Endothelial cell of umbilical vein (primary cell): Measurements from ENCODE around the gene CHP1.

Source experiments
- EZH2 ChIP-seq: IDR thresholded peaks from 2 replicates; pipeline ENCODE4 v1.6.1; 2012; ENCODE audit warnings: borderline replicate concordance, low read depth, mild to moderate bottlenecking, moderate library complexity, low read length, inconsistent platforms; ENCODE audit not compliant: severe bottlenecking
- FOS ChIP-seq: IDR thresholded peaks from 2 replicates; pipeline ENCODE4 v1.6.1; 2011; ENCODE audit warnings: mild to moderate bottlenecking, low read length, moderate library complexity, borderline replicate concordance; ENCODE audit not compliant: insufficient read depth
- JUN ChIP-seq: IDR thresholded peaks from 2 replicates; pipeline ENCODE4 v1.6.1; 2011; ENCODE audit warnings: borderline replicate concordance, low read depth; ENCODE audit not compliant: insufficient read length, insufficient read depth
- MYC ChIP-seq: IDR thresholded peaks from one replicate; pipeline ENCODE4 v1.6.1; 2011; ENCODE audit warnings: mild to moderate bottlenecking, low read depth, low read length
- POLR2A ChIP-seq: IDR thresholded peaks from 2 replicates; pipeline ENCODE4 v1.6.1; 2012; ENCODE audit warnings: low read depth, mild to moderate bottlenecking, control low read depth, low read length
- POLR2AphosphoS5 ChIP-seq: IDR thresholded peaks from 2 replicates; pipeline ENCODE4 v1.6.1; 2012; ENCODE audit warnings: low read depth, mild to moderate bottlenecking, control low read depth, low read length, moderate library complexity; ENCODE audit not compliant: insufficient read depth
- TF ChIP-seq, protein P1 (sequence below), 2 donors: IDR thresholded peaks; 1 replicate in 1 of 2; 2 replicates in 1 of 2; pipeline ENCODE4 v1.5.1; 2011; ENCODE audit warnings: low read length in 2 of 2, mild to moderate bottlenecking in 2 of 2, moderate library complexity in 2 of 2, control low read depth in 1 of 2, inconsistent platforms in 1 of 2, low read depth in 1 of 2; ENCODE audit not compliant: insufficient read depth in 1 of 2; ENCODE audit errors: extremely low read depth in 1 of 2
- TF ChIP-seq, protein P2 (sequence below): IDR thresholded peaks from 2 replicates; pipeline ENCODE4 v1.6.1; 2011; ENCODE audit not compliant: insufficient read depth, insufficient read length

DNA sequence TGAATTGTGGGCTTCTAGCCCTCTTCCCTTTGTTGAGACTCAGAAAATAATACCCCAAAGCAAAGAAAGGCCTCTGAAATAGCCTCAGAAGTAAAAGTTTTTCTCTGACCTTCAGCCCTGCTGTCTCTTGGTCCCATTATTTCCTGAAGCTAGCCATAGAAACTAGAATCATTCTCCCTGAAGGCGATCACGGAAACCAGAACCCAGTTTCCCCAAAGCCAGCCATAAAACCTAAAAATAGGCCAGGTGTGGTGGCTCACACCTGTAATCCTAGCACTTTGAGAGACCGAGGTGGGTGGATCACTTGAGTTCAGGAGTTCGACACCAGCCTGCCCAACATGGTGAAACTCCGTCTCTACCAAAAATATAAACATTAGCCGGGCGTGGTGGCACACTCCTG is 27.7 kb upstream of the CHP1 start:
- TF ChIP-seq, protein P1, sequence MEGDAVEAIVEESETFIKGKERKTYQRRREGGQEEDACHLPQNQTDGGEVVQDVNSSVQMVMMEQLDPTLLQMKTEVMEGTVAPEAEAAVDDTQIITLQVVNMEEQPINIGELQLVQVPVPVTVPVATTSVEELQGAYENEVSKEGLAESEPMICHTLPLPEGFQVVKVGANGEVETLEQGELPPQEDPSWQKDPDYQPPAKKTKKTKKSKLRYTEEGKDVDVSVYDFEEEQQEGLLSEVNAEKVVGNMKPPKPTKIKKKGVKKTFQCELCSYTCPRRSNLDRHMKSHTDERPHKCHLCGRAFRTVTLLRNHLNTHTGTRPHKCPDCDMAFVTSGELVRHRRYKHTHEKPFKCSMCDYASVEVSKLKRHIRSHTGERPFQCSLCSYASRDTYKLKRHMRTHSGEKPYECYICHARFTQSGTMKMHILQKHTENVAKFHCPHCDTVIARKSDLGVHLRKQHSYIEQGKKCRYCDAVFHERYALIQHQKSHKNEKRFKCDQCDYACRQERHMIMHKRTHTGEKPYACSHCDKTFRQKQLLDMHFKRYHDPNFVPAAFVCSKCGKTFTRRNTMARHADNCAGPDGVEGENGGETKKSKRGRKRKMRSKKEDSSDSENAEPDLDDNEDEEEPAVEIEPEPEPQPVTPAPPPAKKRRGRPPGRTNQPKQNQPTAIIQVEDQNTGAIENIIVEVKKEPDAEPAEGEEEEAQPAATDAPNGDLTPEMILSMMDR (IDR thresholded peaks at IDR 0.05; ENCODE audit: extremely low read depth in 1 of 2, insufficient read depth in 1 of 2, low read depth in 1 of 2, low read length in 2 of 2): no peak
- TF ChIP-seq FOS (no peak), MYC (no peak), JUN (no peak), POLR2A (no peak), POLR2AphosphoS5 (no peak), EZH2 (no peak)
- TF ChIP-seq, protein P2, sequence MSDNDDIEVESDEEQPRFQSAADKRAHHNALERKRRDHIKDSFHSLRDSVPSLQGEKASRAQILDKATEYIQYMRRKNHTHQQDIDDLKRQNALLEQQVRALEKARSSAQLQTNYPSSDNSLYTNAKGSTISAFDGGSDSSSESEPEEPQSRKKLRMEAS: no peak
